ENCODE results near the gene RPF1.
A peak's percentile ranks its signal among the peaks of the same experiment; 100 is the strongest.
"Not testable (repeated sequence)": the region's sequence is repeated elsewhere in the genome, so short reads cannot be mapped to it uniquely, and the experiment has no call there.

RPF1 gene

GRCh38 chr1:84492726-84493125 lies 13.7 kb downstream of the RPF1 start:
- DNase-seq (ENCODE audit: low spot score): no peak

- no peak for DNase-seq (ENCODE audit: low spot score)
Observed at GRCh38 chr1:84493747-84494146, 14.7 kb downstream of the RPF1 start.

GRCh38 chr1:84496498-84496897 lies 17.4 kb downstream of the RPF1 start:
- no peak for DNase-seq (ENCODE audit: low spot score)

- DNase-seq (ENCODE audit: low spot score): no peak
Observed at GRCh38 chr1:84497631-84498275, 18.7 kb downstream of the RPF1 start.

- no peak for DNase-seq (ENCODE audit: low spot score)
Observed at GRCh38 chr1:84502927-84503326, 23.9 kb downstream of the RPF1 start.

GRCh38 chr1:84504580-84505492 lies 25.8 kb downstream of the RPF1 start:
- DNase-seq (ENCODE audit: low spot score): peak; percentile 60

- DNase-seq (ENCODE audit: low spot score): peak; percentile 85
Observed at GRCh38 chr1:84505493-84506001, 26.5 kb downstream of the RPF1 start.

GRCh38 chr1:84506002-84506728 lies 27.1 kb downstream of the RPF1 start, which contains the start of the genes GNG5 and SPATA1:
GNG5 (minus strand) TSS chr1:84506581; CDS start chr1:84506091, 490 bp downstream.
SPATA1 (plus strand) TSS chr1:84506386; CDS start chr1:84516360, 9,974 bp downstream.
- DNase-seq (ENCODE audit: low spot score): peak; percentile 99

GRCh38 chr1:84506729-84507453 lies 27.8 kb downstream of the RPF1 start:
- DNase-seq (ENCODE audit: low spot score): peak; percentile 6

- DNase-seq (ENCODE audit: low spot score): not testable (repeated sequence)
Observed at GRCh38 chr1:84507887-84508286, 28.8 kb downstream of the RPF1 start.

GRCh38 chr1:84508510-84508909 lies 29.4 kb downstream of the RPF1 start:
- DNase-seq (ENCODE audit: low spot score): no peak

GRCh38 chr1:84509029-84509428 lies 30.0 kb downstream of the RPF1 start:
- no peak for DNase-seq (ENCODE audit: low spot score)

- no peak for DNase-seq (ENCODE audit: low spot score)
Observed at GRCh38 chr1:84510165-84510564, 31.1 kb downstream of the RPF1 start.

- DNase-seq (ENCODE audit: low spot score): no peak
Observed at GRCh38 chr1:84510668-84511067, 31.6 kb downstream of the RPF1 start.

- DNase-seq (ENCODE audit: low spot score): no peak
Observed at GRCh38 chr1:84524590-84524989, 45.5 kb downstream of the RPF1 start.

- DNase-seq (ENCODE audit: low spot score): no peak
Observed at GRCh38 chr1:84525779-84526178, 46.7 kb downstream of the RPF1 start.

GRCh38 chr1:84538599-84538998 lies 59.5 kb downstream of the RPF1 start:
- DNase-seq (ENCODE audit: low spot score): no peak

- no peak for DNase-seq (ENCODE audit: low spot score)
Observed at GRCh38 chr1:84539972-84540371, 60.9 kb downstream of the RPF1 start.

- no peak for DNase-seq (ENCODE audit: low spot score)
Observed at GRCh38 chr1:84540759-84541158, 61.7 kb downstream of the RPF1 start.

- DNase-seq (ENCODE audit: low spot score): no peak
Observed at GRCh38 chr1:84541679-84542078, 62.6 kb downstream of the RPF1 start.
